Mammary epithelial cell (primary cell): ENCODE results near the gene UMODL1.

Experiments used
- EZH2 ChIP-seq: IDR thresholded peaks from 2 replicates; pipeline ENCODE4 v1.6.1; 2012; ENCODE audit warnings: low read length, inconsistent platforms, borderline replicate concordance
- TF ChIP-seq, protein P1 (sequence below), 2 donors: IDR thresholded peaks in 1 of 2; conservative IDR thresholded peaks in 1 of 2; 2 replicates each; pipeline ENCODE4 v1.5.1; 2011 to 2012; ENCODE audit warnings: inconsistent platforms in 2 of 2, low read length in 2 of 2, mild to moderate bottlenecking in 2 of 2, control low read depth in 1 of 2, low read depth in 1 of 2; ENCODE audit not compliant: insufficient read depth in 1 of 2; ENCODE audit errors: extremely low read depth in 1 of 2

- TF ChIP-seq, protein P1, sequence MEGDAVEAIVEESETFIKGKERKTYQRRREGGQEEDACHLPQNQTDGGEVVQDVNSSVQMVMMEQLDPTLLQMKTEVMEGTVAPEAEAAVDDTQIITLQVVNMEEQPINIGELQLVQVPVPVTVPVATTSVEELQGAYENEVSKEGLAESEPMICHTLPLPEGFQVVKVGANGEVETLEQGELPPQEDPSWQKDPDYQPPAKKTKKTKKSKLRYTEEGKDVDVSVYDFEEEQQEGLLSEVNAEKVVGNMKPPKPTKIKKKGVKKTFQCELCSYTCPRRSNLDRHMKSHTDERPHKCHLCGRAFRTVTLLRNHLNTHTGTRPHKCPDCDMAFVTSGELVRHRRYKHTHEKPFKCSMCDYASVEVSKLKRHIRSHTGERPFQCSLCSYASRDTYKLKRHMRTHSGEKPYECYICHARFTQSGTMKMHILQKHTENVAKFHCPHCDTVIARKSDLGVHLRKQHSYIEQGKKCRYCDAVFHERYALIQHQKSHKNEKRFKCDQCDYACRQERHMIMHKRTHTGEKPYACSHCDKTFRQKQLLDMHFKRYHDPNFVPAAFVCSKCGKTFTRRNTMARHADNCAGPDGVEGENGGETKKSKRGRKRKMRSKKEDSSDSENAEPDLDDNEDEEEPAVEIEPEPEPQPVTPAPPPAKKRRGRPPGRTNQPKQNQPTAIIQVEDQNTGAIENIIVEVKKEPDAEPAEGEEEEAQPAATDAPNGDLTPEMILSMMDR (conservative IDR thresholded peaks at IDR 0.05 in 1 of 2, IDR thresholded peaks at IDR 0.05 in 1 of 2; ENCODE audit: extremely low read depth in 1 of 2, insufficient read depth in 1 of 2, low read depth in 1 of 2, low read length in 2 of 2): no peak
- TF ChIP-seq EZH2: no peak
Measured at GRCh38 chr21:42079939-42080787, 9.0 kb downstream of the UMODL1 start.
